Skin of body (tissue), 2 donors: ENCODE measurements around the gene KCNA1. TPM values are rescaled to one million over a fixed set of nuclear protein-coding genes. Genes with fewer than 3 reads are reported as not detected.
"Not testable (repeated sequence)": the region's sequence is repeated elsewhere in the genome, so short reads cannot be mapped to it uniquely, and the experiment has no call there.

Experiments used
- DNase-seq: peaks from one replicate; lab custom pipeline; 2025; lab: John Stamatoyannopoulos, UW
- total RNA-seq: library from RNA; depleted of rRNA; stranded (reverse); fragments of >200 nt; gene quantifications from one replicate; pipeline ENCODE4 v1.2.3, GENCODE V29; 2014

KCNA1 gene
- total RNA-seq = 0.30 TPM

DNA sequence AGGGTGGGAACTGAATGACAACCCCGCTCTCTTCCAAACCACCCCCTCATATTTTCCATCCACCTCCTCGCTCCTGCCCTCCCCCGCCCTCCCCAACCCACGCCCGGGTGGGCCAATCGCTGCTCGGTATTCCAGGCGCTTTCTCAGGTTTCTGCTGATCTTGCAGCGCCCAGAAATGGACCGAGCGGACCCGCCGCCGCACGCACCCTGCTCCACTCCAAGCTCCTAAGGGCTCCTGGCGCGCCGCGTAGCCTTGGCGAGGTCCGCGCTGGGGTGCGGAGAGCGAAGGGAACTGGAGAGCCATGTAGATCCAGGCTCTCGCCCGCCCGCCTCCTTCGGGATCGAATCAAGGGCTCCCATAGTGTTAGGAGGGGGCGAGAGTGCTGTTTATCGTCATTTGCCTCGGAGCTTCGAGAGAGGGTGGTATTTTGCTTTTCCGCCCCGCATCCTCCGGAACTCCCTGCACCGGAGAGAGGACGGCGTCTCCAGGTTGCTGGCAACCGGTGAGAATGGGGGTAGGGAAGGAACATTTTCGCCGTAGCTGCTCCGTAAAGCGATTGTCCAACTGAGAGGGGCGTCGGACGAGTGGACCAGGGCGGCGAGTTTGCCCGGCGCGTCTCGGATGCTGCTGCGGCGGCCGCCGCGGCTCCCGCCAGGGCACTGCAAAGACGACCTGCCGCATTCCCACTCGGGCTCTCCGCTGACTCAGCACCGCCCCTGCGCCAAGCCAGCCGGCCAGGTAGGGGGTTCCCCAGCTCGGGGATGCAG lies at the start of gene KCNA1:
KCNA1 (plus strand) TSS at position 172 of the 768 bp plus-strand sequence. CDS start 1,474 bp downstream, outside the sequence.
- no peak for DNase-seq

DNA sequence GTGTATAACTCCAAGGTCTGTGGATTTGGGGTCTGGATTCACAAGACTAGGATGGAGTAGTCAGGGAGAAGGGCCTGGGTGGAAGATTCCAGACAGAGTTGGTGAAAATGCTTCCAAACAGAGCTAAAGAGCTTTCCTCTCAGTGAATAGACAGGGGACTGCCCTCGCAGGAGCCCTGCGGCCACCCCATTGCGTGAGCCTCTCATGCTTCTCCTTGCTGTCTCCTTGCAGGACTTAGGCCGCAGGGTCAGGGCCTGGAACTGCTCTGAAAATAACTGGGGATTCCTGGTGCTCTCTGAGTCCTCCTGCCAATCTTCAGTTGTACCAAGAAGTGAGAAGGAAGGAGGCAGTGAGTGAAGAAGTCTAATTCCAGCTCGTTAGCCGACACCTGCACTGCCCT lies 49.0 kb upstream of the KCNA1 start:
- no peak for DNase-seq

DNA sequence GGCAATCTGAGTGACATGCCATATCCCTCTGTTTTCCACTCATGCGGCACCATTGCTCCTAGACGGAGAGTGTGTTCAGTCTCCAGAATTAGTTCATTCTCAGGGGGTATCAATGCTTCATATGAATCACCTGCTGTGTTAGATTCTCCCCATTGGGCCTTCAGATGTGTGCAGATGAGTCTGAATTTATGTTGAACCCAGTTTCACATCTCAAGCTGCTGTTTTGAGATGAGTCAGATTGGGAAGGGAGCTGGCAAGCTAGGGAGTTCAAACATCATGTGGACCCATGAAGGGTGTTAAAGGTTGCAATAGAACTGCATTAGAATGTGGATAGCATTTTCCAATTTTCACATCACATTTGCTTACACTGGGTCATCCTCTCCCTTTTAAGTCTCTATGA lies 46.9 kb upstream of the KCNA1 start:
- no peak for DNase-seq

DNA sequence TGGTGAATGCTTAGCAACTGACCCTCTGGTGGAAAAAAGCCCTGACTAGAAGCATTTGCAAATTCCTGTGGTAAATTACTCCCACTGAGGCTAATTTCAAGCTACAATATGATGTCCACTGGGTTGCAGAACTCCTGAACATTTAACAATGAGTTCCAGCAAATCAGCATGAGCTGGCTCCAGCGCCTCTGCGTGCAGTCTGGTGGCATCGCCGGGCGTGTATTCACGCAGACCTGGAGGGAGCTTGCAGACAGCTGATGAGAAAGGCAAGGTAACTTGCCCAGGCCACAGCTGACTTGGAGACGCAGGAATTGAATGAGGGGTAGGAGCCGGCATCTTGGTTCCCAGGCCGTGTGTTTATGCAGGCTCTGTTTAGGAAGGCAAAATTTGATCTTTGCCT lies 45.1 kb upstream of the KCNA1 start:
- no peak for DNase-seq

DNA sequence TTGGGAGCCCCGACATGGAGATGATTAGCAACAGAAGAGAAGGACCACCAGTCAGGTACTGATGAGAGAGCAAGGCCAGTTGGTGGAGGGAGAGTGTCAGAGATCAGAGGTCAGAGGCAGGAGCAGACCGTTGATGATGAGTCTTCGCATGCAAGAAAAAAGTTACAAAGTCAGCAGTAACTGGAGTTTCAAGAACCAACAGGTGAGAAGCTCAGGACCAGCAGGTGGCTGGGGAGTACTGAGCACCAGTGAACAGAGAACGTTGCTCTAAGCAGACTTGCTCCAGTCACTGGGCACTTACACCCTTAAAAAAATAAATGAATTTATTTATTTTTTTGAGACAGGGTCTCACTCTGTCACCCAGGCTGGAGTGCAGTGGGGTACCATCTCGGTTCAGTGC lies 44.5 kb upstream of the KCNA1 start:
- DNase-seq = no peak

DNA sequence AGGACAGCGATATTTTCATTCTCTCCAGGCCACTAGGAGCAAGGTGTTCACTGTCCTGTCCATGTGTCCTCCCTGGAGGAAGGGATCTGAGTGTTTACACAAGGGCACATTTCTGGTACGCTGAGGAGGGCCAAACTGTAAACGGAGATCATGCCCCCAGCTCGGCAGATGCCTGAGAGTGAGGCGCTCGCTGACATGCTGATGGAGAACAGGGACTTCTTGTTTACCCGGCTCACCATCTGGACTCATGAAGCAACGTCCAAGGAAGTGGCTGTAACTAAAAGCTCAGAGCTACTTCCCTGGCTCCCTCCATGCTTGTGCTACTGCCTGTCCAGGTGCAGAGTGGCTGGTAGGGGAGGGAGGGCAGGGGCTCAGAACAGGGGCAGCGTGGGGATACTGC lies 43.4 kb upstream of the KCNA1 start:
- no peak for DNase-seq

DNA sequence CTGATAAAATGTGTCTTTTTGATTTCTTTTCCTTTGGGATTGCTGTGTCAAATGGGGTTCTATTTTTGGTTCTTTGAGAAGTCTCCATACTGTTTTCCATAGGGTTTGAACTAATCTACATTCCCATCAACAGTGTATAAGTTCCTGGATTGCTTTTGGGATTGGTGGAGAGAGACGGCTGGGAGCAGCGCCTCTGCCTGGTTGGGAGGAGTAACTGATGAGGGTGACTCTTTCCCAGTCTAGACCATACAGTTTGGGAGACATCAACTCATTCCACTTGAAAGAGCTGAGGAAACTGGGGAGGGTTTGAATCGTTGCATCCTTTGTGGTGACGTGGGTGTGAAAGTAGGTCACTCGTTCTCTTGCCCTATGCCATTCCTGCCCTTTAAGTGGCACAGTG lies 42.3 kb upstream of the KCNA1 start:
- DNase-seq = no peak

DNA sequence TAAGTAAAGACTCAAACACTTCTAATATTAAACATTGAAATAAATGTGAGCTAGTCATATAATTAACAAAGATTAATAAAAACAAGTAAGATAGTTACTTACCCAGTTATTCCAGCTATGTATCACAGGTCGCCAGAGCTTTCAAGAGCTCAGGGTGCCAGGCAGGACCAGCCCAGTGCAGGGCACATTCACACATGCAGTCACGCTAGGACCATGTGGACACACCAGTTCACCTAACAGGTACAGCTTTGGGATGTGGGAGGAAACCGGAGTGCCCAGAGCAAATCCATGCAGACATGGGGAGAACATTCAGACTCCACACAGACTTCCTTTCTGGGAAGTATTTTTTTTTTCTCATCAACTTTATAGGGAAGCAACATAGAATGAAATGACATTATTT lies 39.3 kb upstream of the KCNA1 start:
- no peak for DNase-seq

DNA sequence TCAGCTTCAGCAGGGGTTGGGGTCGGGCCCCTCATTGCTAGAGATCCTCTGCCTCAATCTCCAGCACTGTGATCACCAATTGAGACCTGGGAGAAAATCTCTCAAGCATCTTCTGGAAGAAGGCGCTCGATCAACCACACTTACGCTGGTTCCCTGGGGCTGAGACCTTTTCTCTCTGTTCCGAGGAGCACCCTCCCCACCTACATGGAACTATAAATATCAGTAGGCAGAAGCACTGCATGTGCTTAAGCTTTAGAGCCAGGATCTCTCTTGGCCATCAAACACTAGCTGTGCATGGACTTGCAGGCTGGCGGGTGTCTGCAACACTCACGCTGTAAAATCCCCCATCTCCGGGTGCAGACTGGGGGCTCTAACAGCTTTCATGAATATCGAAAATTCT lies 38.2 kb upstream of the KCNA1 start:
- no peak for DNase-seq

DNA sequence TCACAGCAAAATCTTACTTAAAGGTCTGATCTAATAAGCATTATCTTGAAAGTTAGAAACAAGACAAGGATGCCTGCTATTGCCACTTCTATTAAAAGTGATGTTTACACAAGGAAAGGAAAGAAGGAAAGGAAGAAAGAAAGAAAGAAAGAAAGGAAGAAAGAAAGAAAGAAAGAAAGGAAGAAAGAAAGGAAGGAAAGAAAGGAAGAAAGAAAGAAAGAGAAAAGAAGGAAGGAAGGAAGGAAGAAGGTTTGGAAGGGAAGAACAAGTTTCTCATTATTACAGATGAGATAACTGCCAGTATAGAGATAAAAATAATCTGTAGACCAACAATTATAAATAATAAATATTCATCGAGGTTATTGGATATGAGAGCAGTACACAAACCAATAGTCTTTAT lies 35.8 kb upstream of the KCNA1 start:
- DNase-seq = no peak

DNA sequence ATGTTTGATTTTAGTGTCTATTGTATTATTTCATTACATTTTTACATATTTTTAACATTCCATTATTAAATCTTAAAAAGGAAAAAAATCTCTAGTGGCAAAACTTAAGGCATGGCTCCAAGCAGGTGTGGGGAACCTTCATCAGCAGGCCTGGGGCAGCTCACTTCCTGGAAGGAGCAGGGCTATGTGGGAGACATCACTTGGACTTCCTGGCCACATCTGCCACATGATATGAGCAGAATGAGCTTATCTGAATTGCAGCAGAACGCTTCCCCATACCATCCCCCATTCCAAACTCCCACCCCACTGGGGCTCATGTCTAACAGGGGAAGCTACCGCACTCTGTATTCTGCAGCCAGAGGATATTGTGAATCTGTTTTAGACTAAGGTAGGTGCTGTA lies 35.0 kb upstream of the KCNA1 start:
- no peak for DNase-seq

DNA sequence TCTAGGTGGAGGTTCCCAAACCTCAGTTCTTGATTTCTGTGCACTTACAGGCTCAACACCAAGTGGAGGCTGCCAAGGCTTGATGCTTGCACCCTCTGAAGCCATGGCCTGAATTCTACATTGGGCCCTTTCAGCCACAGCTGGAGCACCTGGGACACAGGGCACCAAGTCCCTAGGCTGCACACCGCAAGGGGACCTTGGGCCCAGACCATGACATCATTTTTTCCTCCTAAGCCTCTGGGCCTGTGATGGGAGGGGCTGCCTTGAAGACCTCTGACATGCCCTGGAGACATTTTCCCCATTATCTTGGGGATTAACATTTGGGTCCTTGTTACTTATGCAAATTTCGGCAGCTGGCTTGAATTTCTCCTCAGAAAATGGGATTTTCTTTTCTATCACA lies 30.2 kb upstream of the KCNA1 start:
- DNase-seq = not testable (repeated sequence)

DNA sequence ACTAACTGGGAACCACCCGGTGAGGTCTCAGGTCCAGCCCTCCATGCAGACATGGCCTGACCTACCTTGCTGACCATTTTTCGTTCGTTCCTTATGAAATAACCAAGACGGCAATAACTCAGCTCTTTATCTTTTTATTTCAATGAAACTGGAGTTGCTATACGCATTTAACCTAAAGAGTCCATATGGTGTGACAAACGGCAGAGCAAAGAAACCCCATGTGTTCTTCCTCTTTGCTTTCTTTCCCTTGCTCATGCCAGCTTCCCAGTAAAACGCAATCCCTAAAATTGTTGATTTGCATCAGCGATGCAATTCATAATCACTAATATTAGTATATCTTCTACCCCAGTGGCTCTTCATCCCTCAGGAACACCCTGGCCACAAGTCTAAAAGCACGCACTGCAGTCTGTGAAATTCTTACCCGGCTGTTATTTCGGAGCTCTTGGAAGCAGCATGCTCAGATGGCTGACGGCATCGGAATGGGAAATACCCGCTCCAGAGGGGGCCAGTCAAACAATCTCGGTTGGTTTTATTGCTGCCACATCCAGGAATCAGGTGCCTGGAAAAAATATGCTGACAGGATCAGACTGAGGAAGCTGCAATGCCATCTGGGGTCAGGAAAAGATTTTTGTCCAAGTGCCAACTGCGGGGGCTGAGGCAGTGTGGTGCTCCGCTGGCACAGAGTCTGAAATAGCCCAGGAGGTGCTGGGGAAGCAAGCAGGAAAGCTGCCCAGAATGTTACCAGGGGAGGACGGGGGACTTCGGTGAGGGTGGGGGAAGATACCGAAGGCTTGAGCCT lies 28.2 kb upstream of the KCNA1 start:
- DNase-seq = no peak

DNA sequence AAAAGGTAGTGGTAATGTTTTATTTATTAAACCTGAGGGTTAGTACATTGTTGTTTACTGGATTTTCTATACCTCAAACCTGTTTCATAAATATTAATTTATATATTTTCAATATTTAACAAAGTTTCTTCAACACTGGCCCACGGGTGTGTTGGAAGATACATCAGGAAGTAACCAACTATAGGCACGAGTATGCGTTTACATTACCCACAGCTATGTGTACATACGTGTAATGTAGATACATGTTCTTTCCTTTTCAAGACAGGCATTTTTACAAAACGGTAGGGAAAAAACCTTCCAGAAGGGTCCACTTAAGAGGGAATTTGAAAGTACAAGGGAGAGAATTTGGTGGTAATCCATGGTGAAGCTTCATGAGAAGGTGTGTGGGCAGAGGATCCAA lies 17.8 kb upstream of the KCNA1 start:
- DNase-seq = no peak

DNA sequence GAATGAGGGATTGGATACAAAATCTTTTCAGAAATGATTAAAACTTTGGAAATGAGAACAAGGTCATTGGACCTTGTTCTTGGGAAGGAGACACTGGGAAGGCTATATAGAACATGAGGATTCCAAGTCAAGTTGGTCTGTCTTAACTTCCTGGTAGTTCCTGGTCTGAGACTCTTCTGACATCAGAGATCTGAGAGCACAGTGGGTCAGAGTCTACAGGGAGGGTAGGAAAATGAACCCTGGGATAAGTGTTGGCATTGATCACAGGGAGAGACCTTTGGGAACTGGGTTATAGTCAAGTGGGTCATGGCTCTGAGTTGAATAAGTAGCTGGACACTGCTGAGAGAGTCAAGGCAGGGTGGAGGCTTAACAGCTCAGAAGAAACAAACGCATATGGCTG lies 17.3 kb upstream of the KCNA1 start:
- no peak for DNase-seq

DNA sequence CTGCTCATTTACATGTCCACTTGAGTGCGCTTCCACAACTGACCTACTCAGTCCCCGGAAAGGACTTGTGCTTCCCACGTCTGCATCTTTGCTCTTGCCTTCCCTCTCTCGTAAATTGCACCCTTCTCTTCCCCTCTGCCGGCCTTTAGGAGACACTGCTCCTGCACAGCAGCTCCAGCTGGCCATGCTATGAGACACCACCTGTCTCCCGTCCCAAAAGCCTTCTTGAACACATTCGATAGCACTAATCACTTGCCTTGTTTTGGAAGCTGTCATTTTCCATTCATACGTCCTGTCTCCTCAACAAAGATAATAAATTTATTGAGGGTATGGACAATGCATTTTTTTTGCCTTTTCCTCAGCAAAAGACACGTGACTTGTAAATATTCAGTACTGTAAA lies 15.7 kb upstream of the KCNA1 start:
- no peak for DNase-seq

DNA sequence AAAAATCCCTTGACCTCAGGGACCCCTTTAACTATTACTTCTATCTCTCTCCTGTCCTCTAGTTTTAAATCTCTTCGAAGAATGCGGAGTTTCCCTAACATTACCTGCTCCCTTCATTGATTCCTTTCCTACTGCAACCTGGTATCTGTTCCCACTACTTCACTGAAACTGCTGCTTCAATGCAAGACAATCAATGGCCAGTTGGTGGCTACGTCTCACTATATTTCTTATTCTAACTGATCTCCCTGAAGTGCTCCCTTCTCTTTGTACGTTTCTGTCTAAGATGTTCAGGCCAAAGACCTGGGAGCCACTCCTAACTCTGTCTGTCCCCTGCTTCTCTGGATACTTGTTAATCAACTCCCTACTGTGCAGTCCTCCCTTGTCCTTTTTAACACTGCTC lies 10.3 kb upstream of the KCNA1 start:
- DNase-seq = no peak

DNA sequence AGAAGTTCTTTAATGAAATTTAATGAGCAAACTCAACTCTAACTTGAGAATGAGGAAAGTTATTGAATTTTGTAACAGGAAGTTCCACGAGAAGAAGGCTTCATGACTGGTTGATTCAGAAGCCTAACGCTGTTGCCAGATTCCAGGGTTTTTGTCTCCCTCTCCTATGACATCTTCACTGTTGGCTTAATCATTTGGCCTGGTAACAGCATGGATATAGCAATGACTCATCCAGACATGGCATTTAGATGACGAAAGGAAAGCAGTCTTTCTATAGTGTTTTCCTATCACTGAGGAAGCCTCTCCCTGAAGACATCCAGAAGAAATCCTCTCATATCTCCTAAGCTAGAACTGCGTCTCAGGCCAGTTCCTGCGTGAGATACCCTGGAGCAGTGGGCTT lies 9.4 kb upstream of the KCNA1 start:
- DNase-seq = no peak

DNA sequence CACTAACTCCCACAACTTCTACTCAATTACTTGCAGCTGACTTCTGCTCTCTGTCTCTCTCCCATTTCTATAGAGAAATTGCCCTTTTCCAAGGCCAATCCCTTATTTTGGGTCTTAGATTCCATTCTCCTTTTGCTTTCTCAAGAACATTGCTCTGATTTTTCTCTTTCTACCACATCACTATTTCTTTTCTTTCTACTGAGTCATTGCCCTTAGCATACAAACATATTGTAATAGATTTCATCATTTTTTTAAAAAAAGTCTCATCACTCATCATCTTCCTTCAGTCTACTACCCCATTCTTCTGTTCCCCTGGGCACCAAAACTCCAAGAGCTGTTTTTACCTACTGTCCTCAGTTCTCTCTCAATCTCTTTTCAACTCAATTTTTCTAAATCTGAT lies 4.4 kb upstream of the KCNA1 start:
- no peak for DNase-seq

DNA sequence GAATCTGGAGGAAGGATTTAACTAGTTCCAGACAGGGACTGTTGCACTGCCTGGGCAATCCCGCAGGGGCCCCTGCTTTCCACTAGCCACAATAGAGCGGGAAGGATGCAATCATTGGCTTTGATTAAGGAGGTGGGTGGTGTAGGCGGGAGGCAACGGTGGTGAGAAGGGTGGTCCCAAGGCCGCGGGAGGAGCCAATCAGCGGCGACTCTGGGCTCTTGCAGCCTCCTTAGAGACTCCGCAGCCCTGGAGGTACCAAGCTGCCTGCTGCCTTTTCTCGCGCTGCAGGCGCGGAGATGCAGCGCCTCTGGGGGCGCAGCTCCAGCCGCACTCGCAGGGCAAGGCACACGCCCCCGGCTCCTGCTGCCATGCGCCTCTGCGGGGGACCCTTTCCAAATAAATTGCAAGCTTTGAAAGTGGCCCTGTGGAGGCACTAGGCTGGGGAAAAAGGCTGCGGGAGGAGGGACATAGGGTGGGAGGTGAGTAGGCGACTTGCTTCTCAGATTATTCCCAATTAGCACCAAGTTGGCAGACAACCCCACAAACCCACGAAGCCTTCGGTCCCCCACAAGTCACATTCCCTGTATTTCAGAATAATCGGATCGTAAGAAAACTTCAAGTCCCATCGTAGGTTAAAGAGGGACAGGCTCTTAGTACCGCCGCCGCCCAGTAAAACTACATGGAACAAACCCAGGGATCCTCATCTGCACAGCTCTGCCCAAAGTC lies 858 bp upstream of the KCNA1 start:
- DNase-seq = no peak

DNA sequence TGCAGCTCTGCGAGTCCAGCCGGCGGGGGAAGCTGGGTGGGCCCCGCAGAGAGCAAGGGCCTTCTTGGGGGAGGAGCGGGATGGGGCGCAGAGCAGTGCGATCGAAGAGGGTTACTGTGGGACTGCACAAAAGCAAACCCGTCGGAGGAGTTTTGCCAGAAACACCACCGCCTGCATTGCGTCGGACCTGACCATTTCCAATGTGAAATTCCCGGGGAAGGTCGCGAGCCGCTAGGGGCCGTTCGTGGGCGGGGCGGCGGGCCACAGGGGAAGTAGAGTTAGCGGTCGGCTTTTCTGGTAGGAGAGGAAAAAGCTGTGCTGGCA lies 333 bp upstream of the KCNA1 start:
- no peak for DNase-seq

DNA sequence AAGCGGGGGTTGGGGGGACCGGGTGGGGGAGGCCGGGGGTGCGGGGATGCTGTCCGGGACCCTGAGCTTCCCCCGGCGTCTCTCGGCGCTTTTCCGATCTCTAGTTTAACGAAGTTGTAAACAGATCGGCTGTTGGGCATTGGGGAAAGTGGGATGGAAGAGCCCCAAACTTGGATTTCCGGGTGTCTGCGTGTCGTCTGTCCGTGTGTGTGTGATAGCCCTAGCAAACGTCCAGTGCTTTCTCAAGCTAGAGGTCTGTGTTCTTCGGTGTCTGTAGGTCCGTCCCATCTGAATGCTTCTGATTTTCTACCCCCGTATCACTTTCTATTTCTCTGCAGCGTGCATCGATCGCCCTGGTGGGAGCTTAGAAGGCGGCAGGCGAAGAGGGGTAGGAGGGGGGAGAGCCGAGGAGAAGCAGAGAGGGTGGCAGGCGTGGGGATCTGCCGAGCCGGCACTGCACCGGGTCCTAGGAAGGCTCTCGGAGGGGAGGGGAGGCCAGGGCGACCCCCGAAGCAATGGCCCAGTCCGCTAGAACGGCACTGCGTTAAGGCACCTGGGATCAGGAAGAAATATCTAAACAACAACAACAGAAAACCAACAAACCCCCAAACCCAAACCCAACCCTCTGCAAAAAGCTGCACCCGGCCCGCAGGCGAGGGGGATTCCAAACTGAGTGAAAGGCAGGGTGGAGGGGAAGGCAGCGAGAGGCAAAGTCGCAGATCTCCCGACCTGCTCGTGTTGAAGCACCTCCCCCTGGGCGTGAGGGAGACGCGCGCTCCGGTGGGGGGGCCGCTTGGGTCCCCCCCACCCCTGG lies 1.0 kb downstream of the KCNA1 start:
- no peak for DNase-seq
